HepG2 (cell line): ENCODE measurements around the gene SCARF1. TPM values are rescaled to one million over a fixed set of nuclear protein-coding genes. Genes with fewer than 3 reads are reported as not detected.

Experiments
- AGO2 ChIP-seq: fragments of 200-400 bp; formaldehyde crosslinking; optimal IDR thresholded peaks from 2 replicates; pipeline ENCODE3; 2017; ENCODE audit warnings: mild to moderate bottlenecking, low read depth, low read length, moderate library complexity
- CREM ChIP-seq, 2 experiments: sonication (generic) in 1 of 2; formaldehyde crosslinking in 1 of 2; IDR thresholded peaks; 2 replicates each; pipeline versions ENCODE4 v1.4.0 to v1.6.1; 2016 to 2020; ENCODE audit warnings: antibody characterized with exemption in 1 of 2, mild to moderate bottlenecking in 1 of 2, missing genetic modification reagents in 1 of 2
- GLI4 ChIP-seq: sonication (generic); formaldehyde crosslinking; IDR thresholded peaks from 2 replicates; pipeline ENCODE4 v1.5.1; 2020; ENCODE audit warnings: missing genetic modification reagents, mild to moderate bottlenecking, moderate library complexity, borderline replicate concordance
- HCFC1 ChIP-seq: fragments of 150-350 bp; IDR thresholded peaks from 2 replicates; pipeline ENCODE4 v1.6.1; 2014; ENCODE audit warnings: low read depth, low read length
- MED8 ChIP-seq: sonication (generic); formaldehyde crosslinking; IDR thresholded peaks from 2 replicates; pipeline ENCODE4 v1.8.1; 2023; ENCODE audit warnings: mild to moderate bottlenecking, missing genetic modification reagents; ENCODE audit not compliant: insufficient replicate concordance
- PITX1 ChIP-seq: sonication (generic); formaldehyde crosslinking; IDR thresholded peaks from 2 replicates; pipeline ENCODE4 v1.5.1; 2020; ENCODE audit warnings: mild to moderate bottlenecking, missing genetic modification reagents
- TBL1XR1 ChIP-seq: fragments of 150-350 bp; IDR thresholded peaks from 2 replicates; pipeline ENCODE4 v1.6.1; 2014; ENCODE audit warnings: borderline replicate concordance, low read length; ENCODE audit not compliant: partially characterized antibody
- YEATS4 ChIP-seq: sonication (generic); formaldehyde crosslinking; IDR thresholded peaks from 2 replicates; pipeline ENCODE4 v1.4.0; 2020; ENCODE audit warnings: missing genetic modification reagents, borderline replicate concordance
- ZNF232 ChIP-seq: sonication (generic); formaldehyde crosslinking; IDR thresholded peaks from 2 replicates; pipeline ENCODE4 v1.4.0; 2020; ENCODE audit warnings: missing genetic modification reagents, borderline replicate concordance
- ZNF264 ChIP-seq: sonication (generic); formaldehyde crosslinking; IDR thresholded peaks from 2 replicates; pipeline ENCODE4 v1.4.0; 2020; ENCODE audit warnings: missing genetic modification reagents
- ZNF431 ChIP-seq: sonication (generic); formaldehyde crosslinking; IDR thresholded peaks from 2 replicates; pipeline ENCODE4 v1.9.0; 2022; ENCODE audit warnings: missing genetic modification reagents, low read depth, mild to moderate bottlenecking, borderline replicate concordance
- ZNF709 ChIP-seq: sonication (generic); formaldehyde crosslinking; IDR thresholded peaks from 2 replicates; pipeline ENCODE4 v1.5.0; 2020; ENCODE audit warnings: mild to moderate bottlenecking, missing genetic modification reagents
- ZNF776 ChIP-seq: sonication (generic); formaldehyde crosslinking; IDR thresholded peaks from 2 replicates; pipeline ENCODE4 v1.4.0; 2020; ENCODE audit warnings: mild to moderate bottlenecking, missing genetic modification reagents
- ZSCAN29 ChIP-seq: sonication (generic); formaldehyde crosslinking; conservative IDR thresholded peaks from 2 replicates; pipeline ENCODE4 v1.4.0; 2020; ENCODE audit warnings: mild to moderate bottlenecking, missing genetic modification reagents
- polyA plus RNA-seq, 8 experiments: library from polyadenylated mRNA; depleted of rRNA in 3 of 8; stranded (reverse) in 7 of 8; unstranded in 1 of 8; fragments of >200 nt; fragmentation: Illumina TruSeq in 4 of 8; extraction: Trizol in 4 of 8; gene quantifications; 2 replicates each; pipeline versions ENCODE4 v1.2.1 to v1.2.3, GENCODE V29; 2011 to 2016; ENCODE audit warnings: low read depth in 4 of 8, missing spikeins in 1 of 8, mixed read lengths in 1 of 8; ENCODE audit not compliant: insufficient read depth in 1 of 8
- total RNA-seq, 5 experiments: library from RNA; depleted of rRNA; stranded (reverse); fragments of >200 nt; fragmentation: Illumina TruSeq; extraction: Trizol; gene quantifications; 2 replicates each; pipeline ENCODE4 v1.2.3, GENCODE V29; 2016; ENCODE audit warnings: low read depth in 1 of 5
- TF ChIP-seq, protein P1 (sequence below): sonication (generic); formaldehyde crosslinking; IDR thresholded peaks from 2 replicates; pipeline ENCODE4 v1.4.0; 2020; ENCODE audit warnings: mild to moderate bottlenecking, missing genetic modification reagents, borderline replicate concordance
- TF ChIP-seq, protein P2 (sequence below): sonication (generic); formaldehyde crosslinking; IDR thresholded peaks from 2 replicates; pipeline ENCODE4 v1.4.0; 2020; ENCODE audit warnings: low read depth, missing genetic modification reagents
- TF ChIP-seq, protein P3 (sequence below): sonication (generic); formaldehyde crosslinking; IDR thresholded peaks from 2 replicates; pipeline ENCODE4 v1.4.0; 2020; ENCODE audit warnings: mild to moderate bottlenecking, low read depth, missing genetic modification reagents
- TF ChIP-seq, protein P4 (sequence below): IDR thresholded peaks from 2 replicates; pipeline ENCODE4 v1.6.1; 2016; ENCODE audit warnings: control low read depth

SCARF1 gene
- total and polyA plus RNA-seq, 2 of the 13 experiments (the other 11 are each of a cell fraction or from before 2014, with no cell fraction given): 0.24 to 0.71 TPM

DNA sequence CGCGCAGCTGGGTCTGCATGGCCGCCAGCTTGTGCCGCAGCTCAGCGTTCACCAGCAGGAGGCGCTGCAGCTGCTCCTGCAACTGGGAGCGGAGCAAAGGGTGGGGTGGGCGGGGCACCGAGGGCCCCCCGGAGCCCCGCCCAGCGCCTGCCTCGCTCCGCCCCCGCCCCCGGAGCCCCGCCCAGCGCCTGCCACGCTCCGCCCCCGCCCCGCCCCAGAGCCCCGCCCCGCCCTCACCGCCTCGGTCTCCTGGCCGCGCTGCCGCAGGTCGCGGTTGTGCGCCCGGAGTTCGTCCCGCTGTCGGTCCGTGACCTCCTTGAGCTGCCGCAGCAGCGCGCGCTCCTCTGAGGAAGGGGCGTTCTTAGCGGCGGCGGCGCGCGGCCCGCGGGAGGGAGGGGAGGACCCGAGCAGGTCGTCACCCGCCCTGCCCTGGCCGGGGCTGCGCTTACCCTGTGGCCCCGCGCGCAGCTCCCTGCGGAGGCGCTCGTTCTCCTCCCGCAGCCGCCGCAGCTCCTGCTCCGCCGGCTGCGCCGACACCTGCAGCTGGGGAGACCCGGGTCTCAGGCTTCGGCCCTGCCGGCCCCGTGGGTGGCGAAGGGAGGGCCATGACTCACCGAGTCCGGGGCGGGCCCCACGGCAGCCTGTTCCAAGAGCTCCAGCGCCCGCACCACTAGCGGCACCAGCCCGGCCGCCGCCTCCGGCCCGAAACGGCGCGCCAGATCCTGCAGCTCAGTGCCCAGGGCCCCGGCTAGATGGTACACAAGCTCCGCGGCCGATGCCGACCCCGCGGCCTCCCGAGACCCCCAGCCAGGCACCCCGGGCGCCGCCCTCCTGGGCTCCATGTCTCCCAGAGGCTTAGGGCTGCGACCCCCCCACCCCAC, 3.7 kb upstream of the SCARF1 start (continued):
- TF ChIP-seq MED8 (no peak), PITX1 (CRISPR knock-in tag) (peak; percentile 59; the same call in 1 of the 2 replicates), GLI4 (CRISPR knock-in tag) (peak; percentile 45; the same call in 1 of the 2 replicates), TBL1XR1 (no peak), YEATS4 (CRISPR knock-in tag) (no peak; the same call in 1 of the 2 replicates), ZNF431 (CRISPR knock-in tag) (no peak), AGO2 (peak; percentile 99), ZNF232 (no peak), ZNF264 (CRISPR knock-in tag) (peak; percentile 70; the same call in 1 of the 2 replicates), ZNF709 (peak; percentile 41), ZSCAN29 (CRISPR knock-in tag) (no peak), CREM (IDR thresholded peaks at IDR 0.05) (no peak), CREM (CRISPR knock-in tag; IDR thresholded peaks at IDR 0.05) (no peak), ZNF776 (CRISPR knock-in tag) (no peak), HCFC1 (no peak)
- TF ChIP-seq, protein P1, sequence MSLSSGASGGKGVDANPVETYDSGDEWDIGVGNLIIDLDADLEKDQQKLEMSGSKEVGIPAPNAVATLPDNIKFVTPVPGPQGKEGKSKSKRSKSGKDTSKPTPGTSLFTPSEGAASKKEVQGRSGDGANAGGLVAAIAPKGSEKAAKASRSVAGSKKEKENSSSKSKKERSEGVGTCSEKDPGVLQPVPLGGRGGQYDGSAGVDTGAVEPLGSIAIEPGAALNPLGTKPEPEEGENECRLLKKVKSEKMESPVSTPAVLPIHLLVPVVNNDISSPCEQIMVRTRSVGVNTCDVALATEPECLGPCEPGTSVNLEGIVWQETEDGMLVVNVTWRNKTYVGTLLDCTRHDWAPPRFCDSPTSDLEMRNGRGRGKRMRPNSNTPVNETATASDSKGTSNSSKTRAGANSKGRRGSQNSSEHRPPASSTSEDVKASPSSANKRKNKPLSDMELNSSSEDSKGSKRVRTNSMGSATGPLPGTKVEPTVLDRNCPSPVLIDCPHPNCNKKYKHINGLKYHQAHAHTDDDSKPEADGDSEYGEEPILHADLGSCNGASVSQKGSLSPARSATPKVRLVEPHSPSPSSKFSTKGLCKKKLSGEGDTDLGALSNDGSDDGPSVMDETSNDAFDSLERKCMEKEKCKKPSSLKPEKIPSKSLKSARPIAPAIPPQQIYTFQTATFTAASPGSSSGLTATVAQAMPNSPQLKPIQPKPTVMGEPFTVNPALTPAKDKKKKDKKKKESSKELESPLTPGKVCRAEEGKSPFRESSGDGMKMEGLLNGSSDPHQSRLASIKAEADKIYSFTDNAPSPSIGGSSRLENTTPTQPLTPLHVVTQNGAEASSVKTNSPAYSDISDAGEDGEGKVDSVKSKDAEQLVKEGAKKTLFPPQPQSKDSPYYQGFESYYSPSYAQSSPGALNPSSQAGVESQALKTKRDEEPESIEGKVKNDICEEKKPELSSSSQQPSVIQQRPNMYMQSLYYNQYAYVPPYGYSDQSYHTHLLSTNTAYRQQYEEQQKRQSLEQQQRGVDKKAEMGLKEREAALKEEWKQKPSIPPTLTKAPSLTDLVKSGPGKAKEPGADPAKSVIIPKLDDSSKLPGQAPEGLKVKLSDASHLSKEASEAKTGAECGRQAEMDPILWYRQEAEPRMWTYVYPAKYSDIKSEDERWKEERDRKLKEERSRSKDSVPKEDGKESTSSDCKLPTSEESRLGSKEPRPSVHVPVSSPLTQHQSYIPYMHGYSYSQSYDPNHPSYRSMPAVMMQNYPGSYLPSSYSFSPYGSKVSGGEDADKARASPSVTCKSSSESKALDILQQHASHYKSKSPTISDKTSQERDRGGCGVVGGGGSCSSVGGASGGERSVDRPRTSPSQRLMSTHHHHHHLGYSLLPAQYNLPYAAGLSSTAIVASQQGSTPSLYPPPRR (CRISPR knock-in tag): no peak
- TF ChIP-seq, protein P2, sequence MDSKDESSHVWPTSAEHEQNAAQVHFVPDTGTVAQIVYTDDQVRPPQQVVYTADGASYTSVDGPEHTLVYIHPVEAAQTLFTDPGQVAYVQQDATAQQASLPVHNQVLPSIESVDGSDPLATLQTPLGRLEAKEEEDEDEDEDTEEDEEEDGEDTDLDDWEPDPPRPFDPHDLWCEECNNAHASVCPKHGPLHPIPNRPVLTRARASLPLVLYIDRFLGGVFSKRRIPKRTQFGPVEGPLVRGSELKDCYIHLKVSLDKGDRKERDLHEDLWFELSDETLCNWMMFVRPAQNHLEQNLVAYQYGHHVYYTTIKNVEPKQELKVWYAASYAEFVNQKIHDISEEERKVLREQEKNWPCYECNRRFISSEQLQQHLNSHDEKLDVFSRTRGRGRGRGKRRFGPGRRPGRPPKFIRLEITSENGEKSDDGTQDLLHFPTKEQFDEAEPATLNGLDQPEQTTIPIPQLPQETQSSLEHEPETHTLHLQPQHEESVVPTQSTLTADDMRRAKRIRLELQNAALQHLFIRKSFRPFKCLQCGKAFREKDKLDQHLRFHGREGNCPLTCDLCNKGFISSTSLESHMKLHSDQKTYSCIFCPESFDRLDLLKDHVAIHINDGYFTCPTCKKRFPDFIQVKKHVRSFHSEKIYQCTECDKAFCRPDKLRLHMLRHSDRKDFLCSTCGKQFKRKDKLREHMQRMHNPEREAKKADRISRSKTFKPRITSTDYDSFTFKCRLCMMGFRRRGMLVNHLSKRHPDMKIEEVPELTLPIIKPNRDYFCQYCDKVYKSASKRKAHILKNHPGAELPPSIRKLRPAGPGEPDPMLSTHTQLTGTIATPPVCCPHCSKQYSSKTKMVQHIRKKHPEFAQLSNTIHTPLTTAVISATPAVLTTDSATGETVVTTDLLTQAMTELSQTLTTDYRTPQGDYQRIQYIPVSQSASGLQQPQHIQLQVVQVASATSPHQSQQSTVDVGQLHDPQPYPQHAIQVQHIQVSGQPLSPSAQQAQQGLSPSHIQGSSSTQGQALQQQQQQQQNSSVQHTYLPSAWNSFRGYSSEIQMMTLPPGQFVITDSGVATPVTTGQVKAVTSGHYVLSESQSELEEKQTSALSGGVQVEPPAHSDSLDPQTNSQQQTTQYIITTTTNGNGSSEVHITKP (CRISPR knock-in tag): no peak
- TF ChIP-seq, protein P3, sequence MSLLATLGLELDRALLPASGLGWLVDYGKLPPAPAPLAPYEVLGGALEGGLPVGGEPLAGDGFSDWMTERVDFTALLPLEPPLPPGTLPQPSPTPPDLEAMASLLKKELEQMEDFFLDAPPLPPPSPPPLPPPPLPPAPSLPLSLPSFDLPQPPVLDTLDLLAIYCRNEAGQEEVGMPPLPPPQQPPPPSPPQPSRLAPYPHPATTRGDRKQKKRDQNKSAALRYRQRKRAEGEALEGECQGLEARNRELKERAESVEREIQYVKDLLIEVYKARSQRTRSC (CRISPR knock-in tag): no peak
- TF ChIP-seq, protein P4, sequence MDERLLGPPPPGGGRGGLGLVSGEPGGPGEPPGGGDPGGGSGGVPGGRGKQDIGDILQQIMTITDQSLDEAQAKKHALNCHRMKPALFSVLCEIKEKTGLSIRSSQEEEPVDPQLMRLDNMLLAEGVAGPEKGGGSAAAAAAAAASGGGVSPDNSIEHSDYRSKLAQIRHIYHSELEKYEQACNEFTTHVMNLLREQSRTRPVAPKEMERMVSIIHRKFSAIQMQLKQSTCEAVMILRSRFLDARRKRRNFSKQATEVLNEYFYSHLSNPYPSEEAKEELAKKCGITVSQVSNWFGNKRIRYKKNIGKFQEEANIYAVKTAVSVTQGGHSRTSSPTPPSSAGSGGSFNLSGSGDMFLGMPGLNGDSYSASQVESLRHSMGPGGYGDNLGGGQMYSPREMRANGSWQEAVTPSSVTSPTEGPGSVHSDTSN (CRISPR knock-in tag): no peak
